ENCODE measurements around the gene ERF.

The ERF gene

DNA sequence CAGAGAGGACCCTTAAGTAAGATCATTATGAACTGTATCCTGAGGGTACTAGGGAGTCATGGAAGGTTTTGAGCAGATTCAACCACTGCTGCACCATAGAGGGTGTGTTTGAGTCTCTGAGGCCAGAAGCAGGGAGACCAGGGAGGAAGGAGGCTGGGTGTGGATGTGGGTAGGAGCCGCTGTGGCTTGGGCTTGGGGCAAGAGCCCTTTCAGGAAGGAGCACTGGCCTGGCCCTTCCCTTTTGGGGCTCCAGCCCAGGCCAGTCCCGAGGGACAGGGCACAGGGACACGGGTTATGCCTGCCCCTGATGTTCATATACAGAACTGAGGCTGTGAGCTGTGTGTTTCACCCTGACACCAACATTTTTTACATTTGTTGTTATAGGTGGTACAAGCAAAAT lies 21.4 kb upstream of the ERF start:
- no peak overlapping the region for H3K27ac ChIP-seq (ENCODE audit: insufficient read depth, low read length, poor library complexity, severe bottlenecking)
- DNase-seq = no peak
- H3K4me1 ChIP-seq (ENCODE audit: control insufficient read depth, insufficient read depth, low read length, poor library complexity, severe bottlenecking) = peaks cover 23% of the 10 kb centered on the region
- peaks cover 32% of the 10 kb centered on the region for H3K36me3 ChIP-seq (ENCODE audit: control insufficient read depth, insufficient read depth, low read length)
- no peak overlapping the region for H3K4me3 ChIP-seq (ENCODE audit: insufficient read depth, low read depth, low read length, poor library complexity, severe bottlenecking)
- no peaks in the 10 kb centered on the region for H3K9me3 ChIP-seq (ENCODE audit: control insufficient read depth, low read length)
- no peaks in the 10 kb centered on the region for H3K27me3 ChIP-seq (replicated peaks; ENCODE audit: control insufficient read depth, insufficient read depth, low read length, poor library complexity, severe bottlenecking)

DNA sequence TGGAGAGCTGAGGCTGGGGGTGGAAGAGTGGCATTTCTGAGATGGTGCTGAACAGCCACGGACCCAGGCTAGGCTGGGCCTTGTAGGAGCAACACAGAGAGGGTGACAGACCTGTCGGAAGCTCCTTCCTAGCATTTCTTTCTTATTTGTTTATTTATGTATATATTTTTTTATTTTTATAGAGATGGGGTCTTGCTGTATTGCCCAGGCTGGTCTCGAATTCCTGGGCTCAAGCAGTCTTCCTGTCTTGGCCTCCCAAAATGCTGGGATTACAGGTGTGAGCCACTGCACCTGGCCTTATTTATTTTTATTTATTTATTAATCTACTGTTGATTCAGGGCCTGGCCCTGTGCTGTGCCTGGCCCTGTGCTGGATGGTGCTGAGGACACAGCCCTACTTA lies 20.6 kb upstream of the ERF start:
- no peaks in the 10 kb centered on the region for H3K9me3 ChIP-seq (ENCODE audit: control insufficient read depth, low read length)
- H3K27ac ChIP-seq (ENCODE audit: insufficient read depth, low read length, poor library complexity, severe bottlenecking) = no peak overlapping the region
- no peaks in the 10 kb centered on the region for H3K27me3 ChIP-seq (replicated peaks; ENCODE audit: control insufficient read depth, insufficient read depth, low read length, poor library complexity, severe bottlenecking)
- no peak for DNase-seq
- peaks cover 32% of the 10 kb centered on the region for H3K36me3 ChIP-seq (ENCODE audit: control insufficient read depth, insufficient read depth, low read length)
- peaks cover 27% of the 10 kb centered on the region for H3K4me1 ChIP-seq (ENCODE audit: control insufficient read depth, insufficient read depth, low read length, poor library complexity, severe bottlenecking)
- H3K4me3 ChIP-seq (ENCODE audit: insufficient read depth, low read depth, low read length, poor library complexity, severe bottlenecking) = no peak overlapping the region

DNA sequence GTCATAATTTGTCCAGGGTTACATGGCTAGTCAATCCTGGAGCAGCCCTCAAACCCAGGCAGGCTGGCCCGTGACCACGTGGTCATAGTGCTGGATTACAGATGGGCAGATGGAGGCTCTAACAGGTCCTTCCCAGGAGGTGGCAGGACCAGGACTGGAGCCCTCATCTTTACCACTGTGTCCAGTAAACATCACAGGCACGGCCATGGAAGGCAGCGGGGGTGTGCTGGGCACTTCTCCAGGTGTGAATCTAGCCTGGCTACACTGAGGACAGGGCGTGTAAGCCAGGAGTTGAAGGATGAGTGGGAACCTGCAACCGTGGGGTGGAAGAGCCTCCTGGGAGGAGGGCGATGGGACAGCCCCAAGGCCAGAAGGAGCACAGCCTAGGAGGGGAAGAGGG lies 20.2 kb upstream of the ERF start:
- H3K27ac ChIP-seq (ENCODE audit: insufficient read depth, low read length, poor library complexity, severe bottlenecking) = no peak overlapping the region
- H3K4me3 ChIP-seq (ENCODE audit: insufficient read depth, low read depth, low read length, poor library complexity, severe bottlenecking) = no peak overlapping the region
- peaks cover 31% of the 10 kb centered on the region for H3K4me1 ChIP-seq (ENCODE audit: control insufficient read depth, insufficient read depth, low read length, poor library complexity, severe bottlenecking)
- no peak for DNase-seq
- no peaks in the 10 kb centered on the region for H3K9me3 ChIP-seq (ENCODE audit: control insufficient read depth, low read length)
- peaks cover 32% of the 10 kb centered on the region for H3K36me3 ChIP-seq (ENCODE audit: control insufficient read depth, insufficient read depth, low read length)
- no peaks in the 10 kb centered on the region for H3K27me3 ChIP-seq (replicated peaks; ENCODE audit: control insufficient read depth, insufficient read depth, low read length, poor library complexity, severe bottlenecking)

GRCh38 chr19:42274065-42274682 lies 19.2 kb upstream of the ERF start:
- Histone ChIP-seq H3K4me1 (ENCODE audit: control insufficient read depth, insufficient read depth, low read length, poor library complexity, severe bottlenecking) (peaks cover 33% of the 10 kb centered on the region), H3K36me3 (ENCODE audit: control insufficient read depth, insufficient read depth, low read length) (peaks cover 32% of the 10 kb centered on the region), H3K27ac (ENCODE audit: insufficient read depth, low read length, poor library complexity, severe bottlenecking) (no peak overlapping the region), H3K4me3 (ENCODE audit: insufficient read depth, low read depth, low read length, poor library complexity, severe bottlenecking) (no peak overlapping the region), H3K27me3 (replicated peaks; ENCODE audit: control insufficient read depth, insufficient read depth, low read length, poor library complexity, severe bottlenecking) (no peaks in the 10 kb centered on the region), H3K9me3 (ENCODE audit: control insufficient read depth, low read length) (no peaks in the 10 kb centered on the region)
- no peak for DNase-seq

GRCh38 chr19:42273407-42274064 lies 18.6 kb upstream of the ERF start:
- Histone ChIP-seq H3K36me3 (ENCODE audit: control insufficient read depth, insufficient read depth, low read length) (peaks cover 32% of the 10 kb centered on the region), H3K27me3 (replicated peaks; ENCODE audit: control insufficient read depth, insufficient read depth, low read length, poor library complexity, severe bottlenecking) (no peaks in the 10 kb centered on the region), H3K4me1 (ENCODE audit: control insufficient read depth, insufficient read depth, low read length, poor library complexity, severe bottlenecking) (peaks cover 30% of the 10 kb centered on the region), H3K27ac (ENCODE audit: insufficient read depth, low read length, poor library complexity, severe bottlenecking) (no peak overlapping the region), H3K9me3 (ENCODE audit: control insufficient read depth, low read length) (no peaks in the 10 kb centered on the region), H3K4me3 (ENCODE audit: insufficient read depth, low read depth, low read length, poor library complexity, severe bottlenecking) (no peak overlapping the region)
- DNase-seq = no peak

GRCh38 chr19:42272989-42273406 lies 18.1 kb upstream of the ERF start:
- no peak for DNase-seq
- H3K4me3 ChIP-seq (ENCODE audit: insufficient read depth, low read depth, low read length, poor library complexity, severe bottlenecking) = no peak overlapping the region
- peaks cover 31% of the 10 kb centered on the region for H3K4me1 ChIP-seq (ENCODE audit: control insufficient read depth, insufficient read depth, low read length, poor library complexity, severe bottlenecking)
- no peaks in the 10 kb centered on the region for H3K9me3 ChIP-seq (ENCODE audit: control insufficient read depth, low read length)
- peaks cover 32% of the 10 kb centered on the region for H3K36me3 ChIP-seq (ENCODE audit: control insufficient read depth, insufficient read depth, low read length)
- no peak overlapping the region for H3K27ac ChIP-seq (ENCODE audit: insufficient read depth, low read length, poor library complexity, severe bottlenecking)
- no peaks in the 10 kb centered on the region for H3K27me3 ChIP-seq (replicated peaks; ENCODE audit: control insufficient read depth, insufficient read depth, low read length, poor library complexity, severe bottlenecking)

DNA sequence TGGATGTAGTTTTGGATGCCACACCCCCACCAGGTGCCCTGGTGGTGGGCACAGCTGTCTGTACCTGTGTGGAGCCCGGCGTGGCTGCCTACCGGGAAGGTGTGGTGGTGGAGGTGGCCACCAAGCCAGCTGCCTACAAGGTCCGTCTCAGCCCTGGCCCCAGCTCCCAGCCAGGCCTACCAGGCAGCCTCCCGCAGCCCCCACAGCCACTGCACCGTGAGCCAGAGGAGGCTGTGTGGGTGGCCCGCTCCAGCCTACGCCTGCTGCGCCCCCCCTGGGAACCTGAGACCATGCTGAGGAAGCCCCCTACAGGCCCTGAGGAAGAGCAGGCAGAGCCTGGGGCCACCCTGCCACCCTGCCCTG lies 17.6 kb upstream of the ERF start:
- Histone ChIP-seq H3K36me3 (ENCODE audit: control insufficient read depth, insufficient read depth, low read length) (peaks cover 32% of the 10 kb centered on the region), H3K9me3 (ENCODE audit: control insufficient read depth, low read length) (no peaks in the 10 kb centered on the region), H3K4me1 (ENCODE audit: control insufficient read depth, insufficient read depth, low read length, poor library complexity, severe bottlenecking) (peaks cover 35% of the 10 kb centered on the region), H3K27ac (ENCODE audit: insufficient read depth, low read length, poor library complexity, severe bottlenecking) (no peak overlapping the region), H3K27me3 (replicated peaks; ENCODE audit: control insufficient read depth, insufficient read depth, low read length, poor library complexity, severe bottlenecking) (no peaks in the 10 kb centered on the region), H3K4me3 (ENCODE audit: insufficient read depth, low read depth, low read length, poor library complexity, severe bottlenecking) (no peak overlapping the region)
- DNase-seq = no peak

GRCh38 chr19:42271861-42272534 lies 17.1 kb upstream of the ERF start:
- Histone ChIP-seq H3K9me3 (ENCODE audit: control insufficient read depth, low read length) (no peaks in the 10 kb centered on the region), H3K4me3 (ENCODE audit: insufficient read depth, low read depth, low read length, poor library complexity, severe bottlenecking) (no peak overlapping the region), H3K27me3 (replicated peaks; ENCODE audit: control insufficient read depth, insufficient read depth, low read length, poor library complexity, severe bottlenecking) (no peaks in the 10 kb centered on the region), H3K4me1 (ENCODE audit: control insufficient read depth, insufficient read depth, low read length, poor library complexity, severe bottlenecking) (peaks cover 37% of the 10 kb centered on the region), H3K36me3 (ENCODE audit: control insufficient read depth, insufficient read depth, low read length) (peaks cover 32% of the 10 kb centered on the region), H3K27ac (ENCODE audit: insufficient read depth, low read length, poor library complexity, severe bottlenecking) (no peak overlapping the region)
- DNase-seq = no peak

GRCh38 chr19:42271045-42271419 lies 16.1 kb upstream of the ERF start:
- Histone ChIP-seq H3K27ac (ENCODE audit: insufficient read depth, low read length, poor library complexity, severe bottlenecking) (peak overlapping the region; percentile 93), H3K4me3 (ENCODE audit: insufficient read depth, low read depth, low read length, poor library complexity, severe bottlenecking) (peak overlapping the region; percentile 55), H3K36me3 (ENCODE audit: control insufficient read depth, insufficient read depth, low read length) (peaks cover 32% of the 10 kb centered on the region), H3K9me3 (ENCODE audit: control insufficient read depth, low read length) (no peaks in the 10 kb centered on the region), H3K4me1 (ENCODE audit: control insufficient read depth, insufficient read depth, low read length, poor library complexity, severe bottlenecking) (peaks cover 30% of the 10 kb centered on the region), H3K27me3 (replicated peaks; ENCODE audit: control insufficient read depth, insufficient read depth, low read length, poor library complexity, severe bottlenecking) (no peaks in the 10 kb centered on the region)
- DNase-seq = no peak

- no peaks in the 10 kb centered on the region for H3K9me3 ChIP-seq (ENCODE audit: control insufficient read depth, low read length)
- peaks cover 30% of the 10 kb centered on the region for H3K4me1 ChIP-seq (ENCODE audit: control insufficient read depth, insufficient read depth, low read length, poor library complexity, severe bottlenecking)
- H3K4me3 ChIP-seq (ENCODE audit: insufficient read depth, low read depth, low read length, poor library complexity, severe bottlenecking) = peak overlapping the region; percentile 55
- peaks cover 32% of the 10 kb centered on the region for H3K36me3 ChIP-seq (ENCODE audit: control insufficient read depth, insufficient read depth, low read length)
- peak overlapping the region; percentile 93 for H3K27ac ChIP-seq (ENCODE audit: insufficient read depth, low read length, poor library complexity, severe bottlenecking)
- H3K27me3 ChIP-seq (replicated peaks; ENCODE audit: control insufficient read depth, insufficient read depth, low read length, poor library complexity, severe bottlenecking) = no peaks in the 10 kb centered on the region
- DNase-seq = peak; percentile 51 to 74 (median 67)
These were observed 15.6 kb upstream of the ERF start for GRCh38 chr19:42270346-42271044.
